GM03348 (cell line): ENCODE results near the gene ATG5.
A peak's percentile ranks its signal among the peaks of the same experiment; 100 is the strongest.
"Not testable (repeated sequence)": the region's sequence is repeated elsewhere in the genome, so short reads cannot be mapped to it uniquely, and the experiment has no call there.

Source experiments
- DNase-seq: peaks from one replicate; pipeline ENCODE4 v3.0.0; 2012; ENCODE audit warnings: low spot score

ATG5 gene

GRCh38 chr6:106309766-106310373, 15.7 kb downstream of the ATG5 start:
- peak; percentile 54 for DNase-seq

DNA sequence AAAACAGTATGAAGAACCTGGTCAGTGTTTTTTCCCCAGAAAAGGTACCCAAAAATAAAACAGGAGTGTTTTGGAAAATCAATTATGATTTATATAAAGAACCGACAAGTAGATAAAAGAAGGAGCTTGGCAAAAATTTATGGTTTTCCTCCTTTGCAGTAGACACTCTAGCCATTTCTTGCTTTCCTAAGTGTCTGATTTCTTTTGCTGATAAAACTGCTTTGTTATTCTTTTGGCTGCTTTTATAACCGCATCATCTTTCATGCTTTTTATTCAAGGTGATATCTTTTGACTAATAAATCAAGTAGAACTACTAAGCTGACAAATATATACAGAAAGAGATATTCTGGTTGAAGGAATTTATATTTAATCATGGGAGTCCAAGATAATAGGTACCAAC, 16.6 kb downstream of the ATG5 start:
- DNase-seq, result no peak

GRCh38 chr6:106305740-106306139, 19.8 kb downstream of the ATG5 start:
- no peak for DNase-seq

- peak; percentile 60 for DNase-seq
These were observed 24.6 kb downstream of the ATG5 start for GRCh38 chr6:106300944-106301343.

- DNase-seq, result no peak
These were observed 25.4 kb downstream of the ATG5 start for GRCh38 chr6:106300020-106300780.

DNA sequence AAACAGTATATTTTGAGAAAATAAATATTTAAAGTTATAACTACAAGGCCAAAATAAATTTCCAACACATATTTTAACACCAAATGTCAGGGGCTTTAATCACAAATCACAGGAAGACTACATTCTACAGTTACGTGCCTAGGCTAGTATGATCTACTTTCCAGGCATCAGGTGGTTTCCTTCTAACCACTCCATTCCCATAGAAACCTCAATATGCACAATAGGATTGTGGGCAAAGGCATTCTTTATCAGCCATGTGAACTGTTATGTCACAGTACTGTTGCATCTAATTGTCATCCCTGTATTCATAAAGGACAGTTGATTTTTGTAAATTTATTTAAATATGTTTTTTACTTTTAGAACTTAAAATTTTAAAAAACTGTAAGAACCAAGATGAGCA, 32.4 kb downstream of the ATG5 start:
- DNase-seq, result no peak

DNA sequence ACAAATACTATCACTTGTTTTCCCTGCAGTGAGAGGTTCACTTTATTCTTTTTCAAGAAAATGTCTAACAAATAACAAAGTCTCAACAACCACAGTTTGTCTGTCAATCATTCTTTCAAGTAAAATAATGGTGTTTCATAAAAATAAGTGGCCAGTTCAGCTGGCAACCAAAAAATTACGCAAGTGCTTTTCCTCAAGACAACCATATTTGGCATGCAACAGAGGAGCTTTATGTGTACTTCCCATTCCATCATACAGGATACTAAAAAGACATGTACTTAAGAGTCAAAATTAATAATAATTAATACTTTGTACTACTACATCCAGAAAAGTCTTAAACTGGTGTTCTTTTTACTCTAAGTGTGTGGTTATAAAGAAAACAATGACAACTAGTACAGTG, 34.6 kb downstream of the ATG5 start:
- no peak for DNase-seq

GRCh38 chr6:106290032-106290431, 35.5 kb downstream of the ATG5 start:
- no peak for DNase-seq

GRCh38 chr6:106287215-106287614, 38.3 kb downstream of the ATG5 start:
- DNase-seq, result no peak

DNA sequence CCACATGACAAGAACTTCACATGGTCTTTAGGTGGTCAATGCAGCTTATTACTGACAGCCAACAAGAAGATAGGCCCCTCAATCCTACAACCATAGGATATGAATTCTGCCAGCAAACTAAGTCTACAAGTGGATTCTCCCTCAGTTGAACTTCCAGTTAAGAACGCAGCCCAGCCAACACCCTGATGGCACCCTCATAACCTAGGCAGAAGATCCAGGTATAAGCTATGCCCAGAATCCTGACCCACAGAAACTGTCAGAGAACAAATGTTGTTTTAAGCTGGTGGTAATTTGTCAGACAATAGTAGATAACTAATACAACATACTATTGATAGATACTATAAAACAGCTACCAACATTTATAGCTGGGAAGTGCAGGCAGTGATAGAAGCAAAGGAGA, 38.8 kb downstream of the ATG5 start:
- DNase-seq, result no peak

DNA sequence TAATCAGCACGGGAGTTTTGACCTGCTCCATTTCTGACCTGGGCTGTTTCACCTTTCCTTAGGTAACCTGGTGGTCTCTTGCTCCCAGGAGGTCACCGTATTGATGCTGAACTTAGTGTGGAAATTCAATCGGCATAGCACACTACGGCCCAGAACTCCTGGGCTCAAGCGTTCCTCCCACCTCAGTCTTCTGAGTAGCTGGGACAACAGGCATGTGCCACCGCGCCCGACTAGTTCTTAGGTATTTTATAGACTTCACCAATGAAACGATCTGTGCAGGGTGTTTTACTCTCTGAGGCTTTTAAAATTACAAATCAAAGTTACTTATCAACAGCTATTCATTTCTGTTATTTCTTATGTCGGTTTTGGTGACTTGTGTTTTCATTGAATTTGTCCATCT, 42.1 kb downstream of the ATG5 start:
- DNase-seq, result no peak

GRCh38 chr6:106281661-106282060, 43.9 kb downstream of the ATG5 start:
- DNase-seq, result no peak

DNA sequence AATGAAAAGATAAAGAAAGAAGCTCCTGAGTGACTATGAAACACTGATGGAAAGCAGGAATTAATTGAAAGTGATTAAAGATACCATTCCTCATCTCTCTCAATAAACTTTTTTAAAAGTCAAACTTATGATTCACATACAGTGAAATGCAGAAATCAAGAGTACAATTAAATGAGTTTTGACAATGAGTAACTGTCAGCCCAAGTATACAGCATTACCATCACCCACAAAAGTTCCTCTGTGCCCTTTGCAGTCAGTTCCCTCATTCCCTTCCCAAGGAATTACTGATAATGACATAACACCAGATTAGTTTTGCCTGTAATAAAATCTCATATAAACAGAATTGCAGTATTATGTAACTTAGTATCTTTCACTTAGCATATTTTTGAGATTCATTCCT, 44.5 kb downstream of the ATG5 start:
- DNase-seq, result peak; percentile 7

DNA sequence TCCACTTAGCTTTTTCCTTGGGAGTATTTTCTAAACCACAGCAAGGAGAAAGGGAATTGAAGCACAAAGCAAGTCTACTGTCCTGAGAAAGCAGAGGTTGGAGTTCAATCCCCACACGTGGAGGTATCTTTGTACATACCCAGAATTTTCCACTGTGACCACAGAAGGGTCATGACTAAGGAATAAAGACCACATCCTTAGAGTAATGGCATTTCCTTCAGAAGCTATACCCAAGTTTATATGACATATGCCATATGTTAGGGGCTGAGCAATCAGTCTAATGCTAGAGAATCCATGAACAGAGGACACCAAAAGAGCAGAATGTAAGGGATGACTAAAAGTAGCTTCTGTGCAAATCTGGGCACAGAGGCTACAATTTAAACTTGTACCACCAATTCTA, 46.4 kb downstream of the ATG5 start:
- DNase-seq, result peak; percentile 11

DNA sequence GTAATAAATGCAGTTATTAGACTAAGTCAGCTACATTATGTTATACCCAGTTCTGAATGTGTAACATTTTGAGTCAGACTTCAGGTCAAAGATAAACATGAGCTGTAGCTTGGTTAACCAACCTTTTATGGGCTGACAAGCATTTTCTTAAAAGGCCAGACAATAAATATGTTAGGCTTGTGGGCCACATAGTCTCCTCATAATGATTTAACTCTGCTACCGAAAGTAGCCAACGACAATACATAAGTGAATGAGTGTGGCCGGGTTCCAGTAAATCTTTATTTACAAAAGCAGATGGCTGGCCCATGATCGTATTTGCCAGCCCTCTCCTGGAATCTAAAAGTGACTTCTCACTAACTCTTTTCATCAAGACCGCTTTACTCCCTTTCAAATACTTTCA, 49.9 kb downstream of the ATG5 start:
- peak; percentile 21 for DNase-seq

DNA sequence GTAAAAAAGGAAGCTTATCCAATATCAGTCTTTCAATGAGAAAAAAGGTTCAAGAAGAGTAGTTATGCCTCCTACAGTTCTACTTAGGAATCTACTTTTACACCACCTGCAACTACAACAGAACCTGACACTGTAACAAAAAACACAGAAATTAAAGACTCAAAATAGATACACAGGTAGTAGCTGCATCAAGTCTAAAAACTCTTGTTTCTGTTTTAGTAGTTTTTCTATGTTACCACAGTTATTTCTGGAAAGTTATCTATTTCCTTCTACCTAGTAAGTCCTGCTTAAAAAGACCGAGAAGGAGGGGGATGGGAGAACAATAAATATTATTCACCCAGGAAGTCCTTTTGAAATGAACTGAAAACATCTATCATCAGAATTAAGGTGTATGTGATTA, 52.5 kb downstream of the ATG5 start:
- DNase-seq, result no peak

DNA sequence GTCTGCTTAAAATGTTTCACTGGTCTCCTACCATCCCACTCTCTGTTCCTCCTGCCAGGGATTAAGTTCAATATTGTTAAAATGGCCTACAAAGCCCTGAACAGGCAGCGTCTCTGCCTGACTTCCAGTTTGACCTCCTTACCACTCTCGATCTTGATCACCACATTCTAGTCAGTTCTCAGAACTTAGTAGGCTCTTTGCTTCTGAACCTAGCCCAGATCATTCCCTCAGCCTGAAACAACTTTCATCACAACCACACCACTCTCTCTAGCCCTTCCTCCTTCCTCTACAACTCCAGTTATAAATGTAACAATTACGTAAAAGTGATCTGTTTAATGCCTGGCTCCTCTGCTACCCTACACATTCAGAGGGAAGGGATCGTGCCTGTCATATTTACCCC, 53.3 kb downstream of the ATG5 start:
- DNase-seq, result no peak

- DNase-seq, result no peak
These were observed 55.1 kb downstream of the ATG5 start for GRCh38 chr6:106270414-106270813.

GRCh38 chr6:106269268-106269919, 56.2 kb downstream of the ATG5 start:
- not testable (repeated sequence) for DNase-seq

DNA sequence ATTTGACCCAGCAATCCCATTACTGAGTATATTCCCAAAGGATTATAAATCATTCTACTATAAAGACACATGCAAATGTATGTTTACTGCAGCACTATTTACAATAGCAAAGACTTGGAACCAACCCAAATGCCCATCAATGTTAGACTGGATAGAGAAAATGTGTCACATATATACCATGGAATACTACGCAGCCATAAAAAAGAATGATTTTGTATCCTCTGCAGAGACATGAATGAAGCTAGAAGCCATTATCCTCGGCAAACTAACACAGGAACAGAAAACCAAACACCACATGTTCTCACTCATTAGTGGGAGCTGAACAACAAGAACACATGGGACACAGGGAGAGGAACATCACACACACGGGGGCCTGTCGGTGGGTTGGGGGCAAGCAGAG, 57.1 kb downstream of the ATG5 start:
- not testable (repeated sequence) for DNase-seq

DNA sequence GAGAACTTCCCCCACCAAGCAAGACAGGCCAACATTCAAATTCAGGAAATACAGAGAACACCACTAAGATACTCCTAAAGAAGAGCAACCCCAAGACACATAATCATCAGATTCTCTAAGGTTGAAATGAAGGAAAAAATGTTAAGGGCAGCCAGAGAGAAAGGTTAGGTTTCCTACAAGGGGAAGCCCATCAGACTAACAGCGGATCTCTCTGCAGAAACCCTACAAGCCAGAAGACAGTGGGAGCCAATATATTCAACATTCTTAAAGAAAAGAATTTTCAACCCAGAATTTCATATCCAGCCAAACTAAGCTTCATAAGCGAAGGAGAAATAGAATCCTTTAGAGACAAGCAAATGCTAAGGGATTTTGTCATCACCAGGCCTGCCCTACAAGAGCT, 61.1 kb downstream of the ATG5 start:
- DNase-seq, result not testable (repeated sequence)

DNA sequence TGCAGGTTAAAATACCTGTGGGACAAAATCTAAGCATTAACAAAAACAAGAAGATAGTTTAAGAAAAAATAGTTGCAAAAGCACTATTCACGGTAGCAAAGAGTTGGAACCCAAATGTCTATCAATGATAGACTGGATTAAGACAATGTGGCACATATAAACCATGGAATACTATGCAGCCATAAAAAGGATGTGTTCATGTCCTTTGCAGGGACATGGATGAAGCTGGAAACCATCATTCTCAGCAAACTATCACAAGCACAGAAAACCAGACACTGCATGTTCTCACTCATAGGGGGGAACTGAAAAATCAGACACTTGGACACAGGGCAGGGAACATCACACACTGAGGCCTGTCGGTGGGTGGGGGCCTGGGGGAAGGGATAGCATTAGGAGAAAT, 65.8 kb downstream of the ATG5 start:
- not testable (repeated sequence) for DNase-seq

GRCh38 chr6:106258726-106259125, 66.8 kb downstream of the ATG5 start:
- no peak for DNase-seq
